Measurements from ENCODE around the gene SPRR5. TPM values are rescaled to one million over a fixed set of nuclear protein-coding genes. Genes with fewer than 3 reads are reported as not detected.

SPRR5 gene
- polyA plus RNA-seq, 1 of the 3 experiments (the other 2 are of a cell fraction) = not detected

DNA sequence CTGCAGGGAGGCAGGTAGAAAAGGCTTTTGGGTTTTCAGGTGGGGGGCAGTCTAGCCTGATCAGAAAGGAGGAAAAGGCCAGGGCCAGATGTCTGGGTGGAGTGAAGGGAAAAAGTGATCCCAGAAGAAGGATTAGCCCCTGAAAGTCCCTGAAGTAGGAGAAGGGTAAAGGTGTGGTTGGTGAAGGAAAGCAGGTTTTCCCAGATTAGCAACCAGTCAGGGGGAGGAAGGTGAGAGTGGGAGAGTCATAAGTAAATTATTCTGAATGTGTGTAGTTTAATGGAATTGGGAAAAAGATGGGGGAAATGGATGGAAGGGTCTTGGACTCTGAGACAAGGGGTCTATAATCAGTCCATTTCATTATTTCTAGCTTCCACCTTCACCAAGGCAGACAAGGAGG is 36.2 kb downstream of the SPRR5 start:
- Histone ChIP-seq H3F3A (replicated peaks; ENCODE audit: insufficient read depth) (no peaks in the 10 kb centered on the region), H3K9me3 (no peaks in the 10 kb centered on the region), H2AFZ (ENCODE audit: low read depth) (no peak overlapping the region), H3K4me3 (ENCODE audit: low read depth in 2 of 2, low read length in 1 of 2) (no peak overlapping the region), H3K9ac (no peak overlapping the region), H3K9me2 (no peaks in the 10 kb centered on the region), H3K27ac (ENCODE audit: low read depth in 2 of 2, low read length in 1 of 2) (no peak overlapping the region), H3K36me3 (replicated peaks in 1 of 2; ENCODE audit: control insufficient read depth in 1 of 2, insufficient read depth in 2 of 2, low read length in 1 of 2) (no peaks in the 10 kb centered on the region), H3K79me2 (ENCODE audit: insufficient read depth) (no peaks in the 10 kb centered on the region), H3K27me3 (ENCODE audit: insufficient read depth) (no peaks in the 10 kb centered on the region), H3K4me1 (ENCODE audit: control insufficient read depth in 1 of 2, insufficient read depth in 2 of 2, low read depth in 1 of 2, low read length in 1 of 2) (no peaks in the 10 kb centered on the region), H3K4me2 (no peak overlapping the region), H4K20me1 (ENCODE audit: insufficient read depth) (no peaks in the 10 kb centered on the region)
- no peak for DNase-seq
- ChIA-PET POLR2A (no interaction called here), CTCF (no interaction called here)
- TF ChIP-seq YY1 (IDR thresholded peaks at IDR 0.05; ENCODE audit: low read depth) = no peak

DNA sequence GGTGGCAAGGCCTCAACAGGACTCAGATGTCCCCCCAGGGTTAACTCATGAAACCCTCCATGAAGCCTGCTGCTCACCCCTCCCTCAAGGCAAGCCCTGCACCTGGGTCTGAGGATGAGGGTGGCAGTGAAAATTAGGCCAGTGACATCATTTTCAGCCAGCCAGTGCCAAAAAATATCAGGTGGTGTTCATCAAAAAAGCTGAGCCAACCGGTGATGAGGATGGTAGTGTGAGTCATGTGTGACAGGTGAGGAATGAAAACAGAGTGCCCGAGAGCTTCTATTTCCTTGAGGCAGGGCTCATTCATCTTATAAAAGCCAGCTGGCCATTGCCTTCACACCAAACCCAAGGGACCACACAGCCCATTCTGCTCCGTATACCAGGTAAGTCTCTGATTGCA is 36.7 kb downstream of the SPRR5 start, which contains the start of gene SPRR1A:
SPRR1A (plus strand) TSS at position 339 of the 400 bp plus-strand sequence. CDS start 1,150 bp downstream, outside the sequence.
- no peaks in the 10 kb centered on the region for H3K9me2 ChIP-seq
- H3K9me3 ChIP-seq = no peaks in the 10 kb centered on the region
- no peaks in the 10 kb centered on the region for H3F3A ChIP-seq (replicated peaks; ENCODE audit: insufficient read depth)
- H4K20me1 ChIP-seq (ENCODE audit: insufficient read depth) = no peaks in the 10 kb centered on the region
- no peak within 1 kb of the TSS for H3K4me3 ChIP-seq (ENCODE audit: low read depth in 2 of 2, low read length in 1 of 2)
- 10% methylated on average over 3 of the region's 3 CpGs for WGBS (ENCODE audit: low lambda C conversion rate)
- no peaks in the 10 kb centered on the region for H3K27me3 ChIP-seq (ENCODE audit: insufficient read depth)
- no peak within 1 kb of the TSS for H3K27ac ChIP-seq (ENCODE audit: low read depth in 2 of 2, low read length in 1 of 2)
- H3K79me2 ChIP-seq (ENCODE audit: insufficient read depth) = no peaks in the 10 kb centered on the region
- CTCF ChIA-PET = no interaction called here
- H3K9ac ChIP-seq = no peak within 1 kb of the TSS
- H2AFZ ChIP-seq (ENCODE audit: low read depth) = no peak within 1 kb of the TSS
- H3K36me3 ChIP-seq (replicated peaks in 1 of 2; ENCODE audit: control insufficient read depth in 1 of 2, insufficient read depth in 2 of 2, low read length in 1 of 2) = no peaks in the 10 kb centered on the region
- POLR2A ChIA-PET = no interaction called here
- H3K4me1 ChIP-seq (ENCODE audit: control insufficient read depth in 1 of 2, insufficient read depth in 2 of 2, low read depth in 1 of 2, low read length in 1 of 2) = no peaks in the 10 kb centered on the region
- H3K4me2 ChIP-seq = no peak within 1 kb of the TSS
- DNase-seq = no peak
- TF ChIP-seq JUND (IDR thresholded peaks at IDR 0.05) (no peak), FOXM1 (IDR thresholded peaks at IDR 0.05; ENCODE audit: low read depth) (no peak), TAF1 (IDR thresholded peaks at IDR 0.05; ENCODE audit: borderline replicate concordance, low read depth, low read length) (no peak), NFIC (IDR thresholded peaks at IDR 0.05; ENCODE audit: borderline replicate concordance) (no peak)
- TF ChIP-seq, protein P1, sequence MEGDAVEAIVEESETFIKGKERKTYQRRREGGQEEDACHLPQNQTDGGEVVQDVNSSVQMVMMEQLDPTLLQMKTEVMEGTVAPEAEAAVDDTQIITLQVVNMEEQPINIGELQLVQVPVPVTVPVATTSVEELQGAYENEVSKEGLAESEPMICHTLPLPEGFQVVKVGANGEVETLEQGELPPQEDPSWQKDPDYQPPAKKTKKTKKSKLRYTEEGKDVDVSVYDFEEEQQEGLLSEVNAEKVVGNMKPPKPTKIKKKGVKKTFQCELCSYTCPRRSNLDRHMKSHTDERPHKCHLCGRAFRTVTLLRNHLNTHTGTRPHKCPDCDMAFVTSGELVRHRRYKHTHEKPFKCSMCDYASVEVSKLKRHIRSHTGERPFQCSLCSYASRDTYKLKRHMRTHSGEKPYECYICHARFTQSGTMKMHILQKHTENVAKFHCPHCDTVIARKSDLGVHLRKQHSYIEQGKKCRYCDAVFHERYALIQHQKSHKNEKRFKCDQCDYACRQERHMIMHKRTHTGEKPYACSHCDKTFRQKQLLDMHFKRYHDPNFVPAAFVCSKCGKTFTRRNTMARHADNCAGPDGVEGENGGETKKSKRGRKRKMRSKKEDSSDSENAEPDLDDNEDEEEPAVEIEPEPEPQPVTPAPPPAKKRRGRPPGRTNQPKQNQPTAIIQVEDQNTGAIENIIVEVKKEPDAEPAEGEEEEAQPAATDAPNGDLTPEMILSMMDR (IDR thresholded peaks at IDR 0.05) = no peak
- TF ChIP-seq, protein P2, sequence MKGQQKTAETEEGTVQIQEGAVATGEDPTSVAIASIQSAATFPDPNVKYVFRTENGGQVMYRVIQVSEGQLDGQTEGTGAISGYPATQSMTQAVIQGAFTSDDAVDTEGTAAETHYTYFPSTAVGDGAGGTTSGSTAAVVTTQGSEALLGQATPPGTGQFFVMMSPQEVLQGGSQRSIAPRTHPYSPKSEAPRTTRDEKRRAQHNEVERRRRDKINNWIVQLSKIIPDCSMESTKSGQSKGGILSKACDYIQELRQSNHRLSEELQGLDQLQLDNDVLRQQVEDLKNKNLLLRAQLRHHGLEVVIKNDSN (IDR thresholded peaks at IDR 0.05; ENCODE audit: borderline replicate concordance, low read depth) = no peak
- TF ChIP-seq, protein P3, sequence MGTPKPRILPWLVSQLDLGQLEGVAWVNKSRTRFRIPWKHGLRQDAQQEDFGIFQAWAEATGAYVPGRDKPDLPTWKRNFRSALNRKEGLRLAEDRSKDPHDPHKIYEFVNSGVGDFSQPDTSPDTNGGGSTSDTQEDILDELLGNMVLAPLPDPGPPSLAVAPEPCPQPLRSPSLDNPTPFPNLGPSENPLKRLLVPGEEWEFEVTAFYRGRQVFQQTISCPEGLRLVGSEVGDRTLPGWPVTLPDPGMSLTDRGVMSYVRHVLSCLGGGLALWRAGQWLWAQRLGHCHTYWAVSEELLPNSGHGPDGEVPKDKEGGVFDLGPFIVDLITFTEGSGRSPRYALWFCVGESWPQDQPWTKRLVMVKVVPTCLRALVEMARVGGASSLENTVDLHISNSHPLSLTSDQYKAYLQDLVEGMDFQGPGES (IDR thresholded peaks at IDR 0.05; ENCODE audit: low read depth, low read length) = no peak

DNA sequence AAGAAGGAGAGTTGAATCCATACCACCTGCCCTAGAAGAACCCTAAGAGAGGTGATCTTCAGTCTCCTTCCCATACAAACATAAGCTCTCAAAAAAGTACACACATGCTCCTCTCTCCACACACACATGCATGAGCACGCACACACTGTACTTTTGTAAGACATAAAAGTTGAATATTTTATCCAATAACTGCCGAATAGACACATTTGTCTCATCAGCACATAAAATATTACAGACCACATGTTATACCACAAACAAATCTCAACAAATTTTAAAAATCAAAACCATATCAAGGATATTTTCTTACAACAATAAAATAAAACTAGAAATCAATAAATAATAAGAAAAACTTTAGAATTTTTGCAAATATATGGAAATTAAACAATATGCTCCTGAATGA is 39.6 kb downstream of the SPRR5 start:
- no peaks in the 10 kb centered on the region for H3F3A ChIP-seq (replicated peaks; ENCODE audit: insufficient read depth)
- ChIA-PET POLR2A (no interaction called here), CTCF (interaction anchor here (0.6 kb wide), 1 partner anchor 440 kb away, joined by 3 read pairs; no protein-coding TSS in a partner anchor)
- no peaks in the 10 kb centered on the region for H3K4me1 ChIP-seq (ENCODE audit: control insufficient read depth in 1 of 2, insufficient read depth in 2 of 2, low read depth in 1 of 2, low read length in 1 of 2)
- WGBS (ENCODE audit: low lambda C conversion rate) = 11% methylated on average over 2 of the region's 2 CpGs
- no peak for DNase-seq
- no peaks in the 10 kb centered on the region for H3K9me2 ChIP-seq
- no peaks in the 10 kb centered on the region for H3K9me3 ChIP-seq
- no peaks in the 10 kb centered on the region for H3K79me2 ChIP-seq (ENCODE audit: insufficient read depth)
- no peak overlapping the region for H3K4me3 ChIP-seq (ENCODE audit: low read depth in 2 of 2, low read length in 1 of 2)
- TF ChIP-seq JUND (IDR thresholded peaks at IDR 0.05) (no peak), MEF2A (IDR thresholded peaks at IDR 0.05; ENCODE audit: borderline replicate concordance, low read depth) (no peak), EP300 (IDR thresholded peaks at IDR 0.05; ENCODE audit: borderline replicate concordance in 1 of 2, low read depth in 1 of 2, low read length in 1 of 2) (no peak), TCF12 (IDR thresholded peaks at IDR 0.05) (no peak), CHD2 (IDR thresholded peaks at IDR 0.05; ENCODE audit: low read length, partially characterized antibody) (no peak), SIN3A (IDR thresholded peaks at IDR 0.05; ENCODE audit: borderline replicate concordance, low read depth, low read length) (no peak), POLR2AphosphoS5 (IDR thresholded peaks at IDR 0.05; ENCODE audit: low read depth, low read length) (no peak), GATA2 (CRISPR knock-in tag; IDR thresholded peaks at IDR 0.05) (no peak)
- TF ChIP-seq, protein P3 (IDR thresholded peaks at IDR 0.05; ENCODE audit: low read depth, low read length) = no peak
- TF ChIP-seq, protein P4, sequence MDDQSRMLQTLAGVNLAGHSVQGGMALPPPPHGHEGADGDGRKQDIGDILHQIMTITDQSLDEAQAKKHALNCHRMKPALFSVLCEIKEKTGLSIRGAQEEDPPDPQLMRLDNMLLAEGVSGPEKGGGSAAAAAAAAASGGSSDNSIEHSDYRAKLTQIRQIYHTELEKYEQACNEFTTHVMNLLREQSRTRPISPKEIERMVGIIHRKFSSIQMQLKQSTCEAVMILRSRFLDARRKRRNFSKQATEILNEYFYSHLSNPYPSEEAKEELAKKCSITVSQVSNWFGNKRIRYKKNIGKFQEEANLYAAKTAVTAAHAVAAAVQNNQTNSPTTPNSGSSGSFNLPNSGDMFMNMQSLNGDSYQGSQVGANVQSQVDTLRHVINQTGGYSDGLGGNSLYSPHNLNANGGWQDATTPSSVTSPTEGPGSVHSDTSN (IDR thresholded peaks at IDR 0.05) = no peak
- H3K36me3 ChIP-seq (replicated peaks in 1 of 2; ENCODE audit: control insufficient read depth in 1 of 2, insufficient read depth in 2 of 2, low read length in 1 of 2) = no peaks in the 10 kb centered on the region
- H2AFZ ChIP-seq (ENCODE audit: low read depth) = no peak overlapping the region
- no peak overlapping the region for H3K9ac ChIP-seq
- H3K4me2 ChIP-seq = no peak overlapping the region
- H4K20me1 ChIP-seq (ENCODE audit: insufficient read depth) = no peaks in the 10 kb centered on the region
- H3K27me3 ChIP-seq (ENCODE audit: insufficient read depth) = no peaks in the 10 kb centered on the region
- H3K27ac ChIP-seq (ENCODE audit: low read depth in 2 of 2, low read length in 1 of 2) = no peak overlapping the region
